GM13977 (cell line): ENCODE results near the gene GIGYF2.

ENCODE experiments used
- DNase-seq: peaks from one replicate; pipeline ENCODE4 v3.0.0; 2012; ENCODE audit warnings: low spot score
- CTCF ChIP-seq: IDR thresholded peaks from 2 replicates; pipeline ENCODE4 v1.5.1; 2012; ENCODE audit warnings: mild to moderate bottlenecking, control low read depth; ENCODE audit not compliant: insufficient read depth; ENCODE audit errors: extremely low read depth, missing control alignments
- in situ Hi-C: fragments of 300-500 bp; cut with MboI; formaldehyde crosslinking; loops from one replicate; pipeline ENCODE4 v1.12.0; 2022; ENCODE audit warnings: low sequenced_read_pairs, low pct_unique_long_range_greater_than_20kb, mixed read lengths, inconsistent platforms; ENCODE audit not compliant: unreplicated experiment

The GIGYF2 gene

GRCh38 chr2:232890896-232891601, 193.9 kb downstream of the GIGYF2 start:
- no peak for DNase-seq

GRCh38 chr2:232891621-232892071, 194.5 kb downstream of the GIGYF2 start:
- in situ Hi-C loops, result no loop called here
- no peak for DNase-seq
- TF ChIP-seq CTCF, result no peak

More at GRCh38 chr2:232890896-232891601, 193.9 kb downstream of the GIGYF2 start:
- in situ Hi-C loops, result no loop called here
- no peak for TF ChIP-seq CTCF

- no peak for TF ChIP-seq CTCF
- in situ Hi-C loops, result no loop called here
- DNase-seq, result no peak
Measured at GRCh38 chr2:232892221-232892620, 195.1 kb downstream of the GIGYF2 start.

- DNase-seq, result no peak
- in situ Hi-C loops, result no loop called here
- TF ChIP-seq CTCF, result no peak
Measured at GRCh38 chr2:232892843-232893242, 195.7 kb downstream of the GIGYF2 start.

- no peak for TF ChIP-seq CTCF
- in situ Hi-C loops, result no loop called here
- no peak for DNase-seq
Measured at GRCh38 chr2:232893834-232894233, 196.7 kb downstream of the GIGYF2 start.

GRCh38 chr2:232894251-232894650, 197.1 kb downstream of the GIGYF2 start:
- in situ Hi-C loops, result no loop called here

More at GRCh38 chr2:232894251-232894650, 197.1 kb downstream of the GIGYF2 start:
- DNase-seq, result no peak
- TF ChIP-seq CTCF, result no peak
